ENCODE data around the gene PTRH2. TPM values are rescaled to one million over a fixed set of nuclear protein-coding genes. Genes with fewer than 3 reads are reported as not detected.
A peak's percentile ranks its signal among the peaks of the same experiment; 100 is the strongest.

PTRH2 gene
- total RNA-seq, 1 donor from 2014 or later = 10.9 TPM

GRCh38 chr17:59730268-59730834, 23.1 kb upstream of the PTRH2 start:
- Histone ChIP-seq H3K27me3 (ENCODE audit: low read depth) (no peaks in the 10 kb centered on the region), H3K4me3 (no peak overlapping the region), H3K9me3 (replicated peaks) (no peaks in the 10 kb centered on the region), H3K4me1 (peaks cover 51% of the 10 kb centered on the region), H3K36me3 (peaks cover 11% of the 10 kb centered on the region), H3K27ac (replicated peaks) (no peak overlapping the region)
- DNase-seq = no peak
- TF ChIP-seq, protein P1, sequence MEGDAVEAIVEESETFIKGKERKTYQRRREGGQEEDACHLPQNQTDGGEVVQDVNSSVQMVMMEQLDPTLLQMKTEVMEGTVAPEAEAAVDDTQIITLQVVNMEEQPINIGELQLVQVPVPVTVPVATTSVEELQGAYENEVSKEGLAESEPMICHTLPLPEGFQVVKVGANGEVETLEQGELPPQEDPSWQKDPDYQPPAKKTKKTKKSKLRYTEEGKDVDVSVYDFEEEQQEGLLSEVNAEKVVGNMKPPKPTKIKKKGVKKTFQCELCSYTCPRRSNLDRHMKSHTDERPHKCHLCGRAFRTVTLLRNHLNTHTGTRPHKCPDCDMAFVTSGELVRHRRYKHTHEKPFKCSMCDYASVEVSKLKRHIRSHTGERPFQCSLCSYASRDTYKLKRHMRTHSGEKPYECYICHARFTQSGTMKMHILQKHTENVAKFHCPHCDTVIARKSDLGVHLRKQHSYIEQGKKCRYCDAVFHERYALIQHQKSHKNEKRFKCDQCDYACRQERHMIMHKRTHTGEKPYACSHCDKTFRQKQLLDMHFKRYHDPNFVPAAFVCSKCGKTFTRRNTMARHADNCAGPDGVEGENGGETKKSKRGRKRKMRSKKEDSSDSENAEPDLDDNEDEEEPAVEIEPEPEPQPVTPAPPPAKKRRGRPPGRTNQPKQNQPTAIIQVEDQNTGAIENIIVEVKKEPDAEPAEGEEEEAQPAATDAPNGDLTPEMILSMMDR (IDR thresholded peaks at IDR 0.05; ENCODE audit: borderline replicate concordance) = no peak
- intact Hi-C loops (cut with micrococcal nuclease) = no loop called here

- DNase-seq = no peak
- peaks cover 5% of the 10 kb centered on the region for H3K36me3 ChIP-seq
- no peak overlapping the region for H3K4me3 ChIP-seq
- intact Hi-C loops (cut with micrococcal nuclease) = no loop called here
- no peak overlapping the region for H3K27ac ChIP-seq (replicated peaks)
- no peaks in the 10 kb centered on the region for H3K9me3 ChIP-seq (replicated peaks)
- TF ChIP-seq, protein P1 (IDR thresholded peaks at IDR 0.05; ENCODE audit: borderline replicate concordance) = no peak
- no peaks in the 10 kb centered on the region for H3K27me3 ChIP-seq (ENCODE audit: low read depth)
- H3K4me1 ChIP-seq = peaks cover 53% of the 10 kb centered on the region
Measured at GRCh38 chr17:59727817-59728533, 20.7 kb upstream of the PTRH2 start.

GRCh38 chr17:59725691-59726090, 18.5 kb upstream of the PTRH2 start:
- no peak for DNase-seq
- TF ChIP-seq, protein P1 (IDR thresholded peaks at IDR 0.05; ENCODE audit: borderline replicate concordance) = no peak
- no peaks in the 10 kb centered on the region for H3K27me3 ChIP-seq (ENCODE audit: low read depth)
- peak overlapping the region; percentile 63 for H3K27ac ChIP-seq (replicated peaks)
- no peaks in the 10 kb centered on the region for H3K9me3 ChIP-seq (replicated peaks)
- no peak overlapping the region for H3K4me3 ChIP-seq
- peaks cover 46% of the 10 kb centered on the region for H3K4me1 ChIP-seq
- no peaks in the 10 kb centered on the region for H3K36me3 ChIP-seq
- intact Hi-C loops (cut with micrococcal nuclease) = no loop called here

GRCh38 chr17:59723607-59724006, 16.4 kb upstream of the PTRH2 start:
- no peaks in the 10 kb centered on the region for H3K9me3 ChIP-seq (replicated peaks)
- no peak overlapping the region for H3K4me3 ChIP-seq
- intact Hi-C loops (cut with micrococcal nuclease) = no loop called here
- no peak overlapping the region for H3K27ac ChIP-seq (replicated peaks)
- no peaks in the 10 kb centered on the region for H3K36me3 ChIP-seq
- DNase-seq = no peak
- TF ChIP-seq, protein P1 (IDR thresholded peaks at IDR 0.05; ENCODE audit: borderline replicate concordance) = no peak
- H3K4me1 ChIP-seq = peaks cover 43% of the 10 kb centered on the region
- no peaks in the 10 kb centered on the region for H3K27me3 ChIP-seq (ENCODE audit: low read depth)

DNA sequence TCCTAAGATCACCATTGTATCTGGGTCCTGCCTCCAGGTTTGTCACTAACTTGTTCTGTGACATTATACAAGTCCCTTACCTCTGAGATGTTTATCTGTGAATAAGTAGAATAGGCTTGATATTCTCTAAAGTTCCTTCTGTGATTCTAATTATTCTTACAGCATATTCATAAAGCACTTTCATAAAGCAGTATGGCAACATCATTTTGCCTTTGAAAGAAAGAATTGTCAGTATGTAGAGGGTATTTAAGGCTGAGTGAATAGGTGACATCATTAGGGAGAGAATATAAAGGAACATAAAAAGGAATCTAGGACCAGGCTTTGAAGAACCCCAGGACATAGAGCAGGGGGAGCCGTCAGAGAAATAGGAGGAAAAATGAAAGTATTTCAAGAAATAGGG, 15.8 kb upstream of the PTRH2 start:
- TF ChIP-seq, protein P1 (IDR thresholded peaks at IDR 0.05; ENCODE audit: borderline replicate concordance) = no peak
- H3K36me3 ChIP-seq = no peaks in the 10 kb centered on the region
- intact Hi-C loops (cut with micrococcal nuclease) = no loop called here
- no peak overlapping the region for H3K4me3 ChIP-seq
- H3K27me3 ChIP-seq (ENCODE audit: low read depth) = no peaks in the 10 kb centered on the region
- peaks cover 40% of the 10 kb centered on the region for H3K4me1 ChIP-seq
- H3K9me3 ChIP-seq (replicated peaks) = no peaks in the 10 kb centered on the region
- DNase-seq = no peak
- no peak overlapping the region for H3K27ac ChIP-seq (replicated peaks)

Measured in left ventricle myocardium inferior (tissue), 1 donor.